Tibial nerve (tissue), 4 donors: ENCODE results near the gene PPP2R3B. TPM values are rescaled to one million over a fixed set of nuclear protein-coding genes. Genes with fewer than 3 reads are reported as not detected.

ENCODE experiments used
- DNase-seq, 2 donors: peaks; one replicate each; pipeline ENCODE4 v3.0.0-alpha.2; 2019; ENCODE audit warnings: low spot score in 2 of 2
- H3K27ac ChIP-seq, 4 donors: fragments of 200-600 bp; sonication (generic) in 3 of 4; one replicate each; pipeline ENCODE4 v1.5.1; 2017 to 2019; ENCODE audit warnings: mild to moderate bottlenecking in 1 of 4
- H3K27me3 ChIP-seq, 2 donors: fragments of 200-600 bp; sonication (generic) in 1 of 2; one replicate each; pipeline versions ENCODE4 v1.5.1 to v1.6.0; 2017 to 2019
- H3K36me3 ChIP-seq, 3 donors: fragments of 200-600 bp; sonication (generic); one replicate each; pipeline ENCODE4 v1.5.1; 2018 to 2019
- H3K4me1 ChIP-seq, 4 donors: fragments of 200-600 bp; sonication (generic) in 3 of 4; one replicate each; pipeline ENCODE4 v1.5.1; 2017 to 2019
- H3K4me3 ChIP-seq, 4 donors: fragments of 200-600 bp; sonication (generic) in 3 of 4; one replicate each; pipeline ENCODE4 v1.5.1; 2017 to 2019; ENCODE audit warnings: mild to moderate bottlenecking in 1 of 4, moderate library complexity in 1 of 4
- H3K9me3 ChIP-seq, 4 donors: fragments of 200-600 bp; sonication (generic) in 3 of 4; one replicate each; pipeline ENCODE4 v1.5.1; 2017 to 2019
- CTCF ChIP-seq, 5 experiments: fragments of 200-600 bp in 3 of 5; fragments of 450-650 bp in 2 of 5; sonication (generic) in 3 of 5; IDR thresholded peaks; one replicate each; pipeline ENCODE4 v1.5.1; 2016 to 2019; ENCODE audit warnings: antibody characterized with exemption in 5 of 5, mild to moderate bottlenecking in 3 of 5, moderate library complexity in 2 of 5
- EP300 ChIP-seq, 2 donors: sonication (generic); formaldehyde crosslinking; IDR thresholded peaks; one replicate each; pipeline ENCODE4 v1.6.1; 2017; ENCODE audit warnings: antibody characterized with exemption in 2 of 2, mild to moderate bottlenecking in 1 of 2
- POLR2A ChIP-seq, 2 donors: fragments of 450-650 bp; IDR thresholded peaks; one replicate each; pipeline ENCODE4 v1.6.1; 2017; ENCODE audit warnings: antibody characterized with exemption in 2 of 2, mild to moderate bottlenecking in 2 of 2, moderate library complexity in 2 of 2
- WGBS, 2 donors: methylation state at CpG; one replicate each; pipeline ENCODE4 v1.1.5; 2018; 5-methylcytosine and 5-hydroxymethylcytosine counted together
- total RNA-seq, 4 donors: library from RNA; depleted of rRNA; stranded (reverse); fragments of >200 nt; gene quantifications; one replicate each; pipeline ENCODE4 v1.1.0, GENCODE V29; 2016

The PPP2R3B gene
- total RNA-seq, 4 donors from 2014 or later = 20.4 to 59.4 (median 32.7) TPM

GRCh38 chrX:361231-362145 lies 25.2 kb downstream of the PPP2R3B start:
- peaks cover 0 to 29% (median 6%) of the 10 kb centered on the region in 4 donors for H3K9me3 ChIP-seq
- H3K27ac ChIP-seq = no peak overlapping the region
- DNase-seq = no peak
- 96 to 97% methylated on average over 45 to 47 of the region's 54 CpGs for WGBS, 2 donors
- H3K36me3 ChIP-seq = peaks cover 0 to 48% (median 5%) of the 10 kb centered on the region in 3 donors
- no peak for TF ChIP-seq POLR2A (IDR thresholded peaks at IDR 0.05)
- TF ChIP-seq EP300 (IDR thresholded peaks at IDR 0.05) = no peak
- H3K27me3 ChIP-seq = no peaks in the 10 kb centered on the region
- H3K4me1 ChIP-seq = no peaks in the 10 kb centered on the region
- no peak overlapping the region for H3K4me3 ChIP-seq

GRCh38 chrX:360496-361150 lies 26.1 kb downstream of the PPP2R3B start:
- 83 to 95% methylated on average over 23 to 26 of the region's 26 CpGs for WGBS, 2 donors
- DNase-seq = no peak
- no peak for TF ChIP-seq POLR2A (IDR thresholded peaks at IDR 0.05)
- no peak for TF ChIP-seq CTCF (IDR thresholded peaks at IDR 0.05)
- no peak for TF ChIP-seq EP300 (IDR thresholded peaks at IDR 0.05)

GRCh38 chrX:358651-359143 lies 28.0 kb downstream of the PPP2R3B start:
- TF ChIP-seq CTCF (IDR thresholded peaks at IDR 0.05) = no peak
- no peak for TF ChIP-seq POLR2A (IDR thresholded peaks at IDR 0.05)
- TF ChIP-seq EP300 (IDR thresholded peaks at IDR 0.05) = no peak
- Histone ChIP-seq H3K9me3 (peaks cover 0 to 29% (median 6%) of the 10 kb centered on the region in 4 donors), H3K4me1 (no peaks in the 10 kb centered on the region), H3K4me3 (no peak overlapping the region), H3K27ac (no peak overlapping the region), H3K36me3 (peaks cover 0 to 71% (median 5%) of the 10 kb centered on the region in 3 donors), H3K27me3 (no peaks in the 10 kb centered on the region)
- DNase-seq = no peak
- WGBS, 2 donors = 92 to 94% methylated on average over 44 to 47 of the region's 49 CpGs

More at GRCh38 chrX:360496-361150, 26.1 kb downstream of the PPP2R3B start:
- Histone ChIP-seq H3K36me3 (peaks cover 0 to 56% (median 5%) of the 10 kb centered on the region in 3 donors), H3K27me3 (no peaks in the 10 kb centered on the region), H3K4me1 (no peaks in the 10 kb centered on the region), H3K27ac (no peak overlapping the region), H3K4me3 (no peak overlapping the region), H3K9me3 (peaks cover 0 to 29% (median 6%) of the 10 kb centered on the region in 4 donors)

- TF ChIP-seq EP300 (IDR thresholded peaks at IDR 0.05) = no peak
- TF ChIP-seq CTCF (IDR thresholded peaks at IDR 0.05) = no peak
- no peak for TF ChIP-seq POLR2A (IDR thresholded peaks at IDR 0.05)
- peaks cover 0 to 75% (median 5%) of the 10 kb centered on the region in 3 donors for H3K36me3 ChIP-seq
- no peak overlapping the region for H3K27ac ChIP-seq
- no peak for DNase-seq
- H3K27me3 ChIP-seq = no peaks in the 10 kb centered on the region
- H3K4me3 ChIP-seq = no peak overlapping the region
- H3K4me1 ChIP-seq = no peaks in the 10 kb centered on the region
- 76 to 79% methylated on average over 41 to 43 of the region's 48 CpGs for WGBS, 2 donors
- H3K9me3 ChIP-seq = peaks cover 0 to 29% (median 6%) of the 10 kb centered on the region in 4 donors
These were observed 28.8 kb downstream of the PPP2R3B start for GRCh38 chrX:357693-358471.

GRCh38 chrX:357035-357692 lies 29.5 kb downstream of the PPP2R3B start:
- no peaks in the 10 kb centered on the region for H3K27me3 ChIP-seq
- no peak overlapping the region for H3K27ac ChIP-seq
- H3K9me3 ChIP-seq = peaks cover 0 to 29% (median 6%) of the 10 kb centered on the region in 4 donors
- TF ChIP-seq EP300 (IDR thresholded peaks at IDR 0.05) (no peak), CTCF (IDR thresholded peaks at IDR 0.05) (no peak)
- WGBS, 2 donors = 71 to 76% methylated on average over 14 of the region's 14 CpGs
- no peak overlapping the region for H3K4me3 ChIP-seq
- no peaks in the 10 kb centered on the region for H3K4me1 ChIP-seq
- peaks cover 0 to 80% (median 5%) of the 10 kb centered on the region in 3 donors for H3K36me3 ChIP-seq
- DNase-seq = no peak
